DMS 273 (cell line): ENCODE data around the gene WDR20.

Experiments
- DNase-seq: peaks from one replicate; lab custom pipeline; 2025; ENCODE audit not compliant: unreplicated experiment; lab: John Stamatoyannopoulos, UW

The WDR20 gene

GRCh38 chr14:102215576-102216250 lies 76.0 kb downstream of the WDR20 start:
- no peak for DNase-seq

GRCh38 chr14:102217399-102217798 lies 77.7 kb downstream of the WDR20 start:
- no peak for DNase-seq

- DNase-seq = no peak
These were observed 78.3 kb downstream of the WDR20 start for GRCh38 chr14:102217987-102218421.

GRCh38 chr14:102218688-102219087 lies 79.0 kb downstream of the WDR20 start:
- peak; percentile 66 for DNase-seq

GRCh38 chr14:102219316-102219715 lies 79.6 kb downstream of the WDR20 start:
- no peak for DNase-seq

DNA sequence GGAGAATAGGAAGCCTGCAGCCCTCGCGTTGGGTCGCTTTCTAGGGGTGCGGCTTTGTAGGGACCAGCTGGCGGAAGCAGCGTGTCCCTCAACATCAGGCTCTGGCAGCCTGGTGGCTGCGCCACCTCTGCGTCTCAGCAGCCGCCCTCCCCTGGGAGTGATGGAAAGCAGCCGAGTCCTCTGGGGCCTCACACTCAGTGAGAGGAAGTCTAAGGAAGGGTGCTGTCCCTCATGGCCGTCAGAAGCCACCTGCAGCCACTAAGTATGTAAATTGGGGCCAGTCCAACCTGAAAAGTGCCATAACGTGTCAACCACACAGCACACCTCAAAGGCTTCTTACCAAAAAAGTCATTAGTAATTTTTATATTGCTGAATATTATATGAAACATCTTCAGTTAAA lies 80.3 kb downstream of the WDR20 start:
- DNase-seq = no peak

DNA sequence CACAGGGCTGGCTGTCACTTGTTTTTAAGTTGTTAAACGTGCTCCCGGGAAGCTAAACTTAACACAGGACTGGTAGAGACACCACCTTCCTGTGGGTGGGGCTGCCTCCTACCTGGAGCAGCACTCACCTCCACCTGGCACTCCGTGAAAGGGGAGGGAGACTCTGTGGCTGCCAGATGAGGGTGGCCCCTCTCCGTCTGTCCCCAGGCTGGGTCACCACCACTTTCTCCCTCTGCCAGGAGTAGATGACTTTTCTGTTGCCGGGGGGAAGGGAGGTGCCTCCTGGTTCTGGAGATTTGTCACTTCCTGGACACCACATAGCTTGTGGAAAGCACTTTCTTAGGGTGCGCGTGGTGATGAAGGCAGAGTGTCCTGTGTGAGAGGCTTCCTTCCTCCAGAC lies 81.3 kb downstream of the WDR20 start:
- DNase-seq = no peak

DNA sequence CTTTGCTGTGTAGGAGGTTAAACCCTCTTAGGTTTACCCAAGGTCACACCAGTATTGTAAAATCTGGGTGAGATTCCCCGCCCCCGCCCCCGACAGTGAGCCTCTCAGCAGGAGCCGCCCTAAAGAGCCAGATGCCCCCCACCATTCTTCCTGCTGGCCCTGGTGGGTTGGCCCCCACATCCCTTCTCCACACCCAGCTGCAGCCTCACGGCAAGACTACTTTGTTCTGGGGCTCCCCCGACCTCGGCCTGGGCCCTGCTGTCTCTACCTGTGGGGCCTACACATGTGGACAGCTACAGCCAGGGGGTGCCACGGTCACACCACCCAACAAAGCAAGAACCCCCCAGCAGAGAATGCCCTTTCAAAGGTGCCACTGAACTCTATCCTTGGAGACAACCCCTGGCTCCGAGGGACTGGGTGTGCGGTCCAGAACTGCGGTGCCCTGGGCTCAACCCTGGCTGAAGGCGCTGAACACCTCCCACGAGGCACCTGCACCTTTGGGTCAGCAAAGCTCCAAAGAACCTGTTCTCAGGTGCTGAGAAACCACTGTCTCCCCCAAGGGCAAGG lies 82.4 kb downstream of the WDR20 start:
- DNase-seq = no peak

DNA sequence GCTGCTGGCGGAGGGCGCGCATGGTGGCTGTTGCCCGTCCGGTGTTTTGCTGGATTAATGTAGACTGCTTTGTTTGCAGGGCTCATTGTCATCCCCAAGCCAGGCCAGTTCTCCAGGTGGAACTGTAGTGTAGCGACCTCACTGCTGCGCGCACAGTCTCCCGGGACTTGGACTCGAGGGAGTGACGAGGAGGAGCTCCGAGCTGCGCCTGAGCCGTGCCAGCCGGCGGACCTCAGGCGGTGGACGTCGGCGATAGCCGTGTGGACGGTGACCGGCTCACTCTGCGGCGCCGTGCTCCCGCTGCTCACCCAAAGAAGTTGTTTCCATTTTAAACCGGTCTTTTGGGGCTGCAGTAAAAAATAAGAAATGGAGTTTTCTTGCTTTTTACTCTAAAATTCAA lies 83.1 kb downstream of the WDR20 start:
- no peak for DNase-seq

- DNase-seq = no peak
These were observed 84.0 kb downstream of the WDR20 start for GRCh38 chr14:102223682-102224081.

- DNase-seq = no peak
These were observed 85.7 kb downstream of the WDR20 start for GRCh38 chr14:102225386-102225785.

DNA sequence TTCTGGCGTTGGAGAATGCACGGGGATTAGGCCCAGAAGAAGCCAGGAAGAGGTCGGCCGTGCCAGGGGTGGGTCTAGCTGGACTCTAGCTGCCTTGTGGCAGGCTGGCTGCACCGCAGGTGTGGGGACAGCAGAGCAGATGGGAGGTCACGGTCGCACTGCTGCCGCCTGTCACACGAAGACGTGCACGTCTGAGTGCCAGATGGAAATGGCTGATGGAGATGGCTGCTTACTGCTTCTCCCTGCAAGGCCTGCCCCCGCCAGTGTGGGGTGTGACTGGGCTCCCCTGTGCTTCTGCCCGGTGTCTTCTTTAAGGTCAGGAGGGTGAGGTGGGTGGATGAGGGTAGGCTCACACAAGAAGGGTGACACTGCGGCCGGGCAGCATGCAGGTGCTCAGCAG lies 86.2 kb downstream of the WDR20 start:
- DNase-seq = no peak

- DNase-seq = no peak
These were observed 86.8 kb downstream of the WDR20 start for GRCh38 chr14:102226356-102227125.

DNA sequence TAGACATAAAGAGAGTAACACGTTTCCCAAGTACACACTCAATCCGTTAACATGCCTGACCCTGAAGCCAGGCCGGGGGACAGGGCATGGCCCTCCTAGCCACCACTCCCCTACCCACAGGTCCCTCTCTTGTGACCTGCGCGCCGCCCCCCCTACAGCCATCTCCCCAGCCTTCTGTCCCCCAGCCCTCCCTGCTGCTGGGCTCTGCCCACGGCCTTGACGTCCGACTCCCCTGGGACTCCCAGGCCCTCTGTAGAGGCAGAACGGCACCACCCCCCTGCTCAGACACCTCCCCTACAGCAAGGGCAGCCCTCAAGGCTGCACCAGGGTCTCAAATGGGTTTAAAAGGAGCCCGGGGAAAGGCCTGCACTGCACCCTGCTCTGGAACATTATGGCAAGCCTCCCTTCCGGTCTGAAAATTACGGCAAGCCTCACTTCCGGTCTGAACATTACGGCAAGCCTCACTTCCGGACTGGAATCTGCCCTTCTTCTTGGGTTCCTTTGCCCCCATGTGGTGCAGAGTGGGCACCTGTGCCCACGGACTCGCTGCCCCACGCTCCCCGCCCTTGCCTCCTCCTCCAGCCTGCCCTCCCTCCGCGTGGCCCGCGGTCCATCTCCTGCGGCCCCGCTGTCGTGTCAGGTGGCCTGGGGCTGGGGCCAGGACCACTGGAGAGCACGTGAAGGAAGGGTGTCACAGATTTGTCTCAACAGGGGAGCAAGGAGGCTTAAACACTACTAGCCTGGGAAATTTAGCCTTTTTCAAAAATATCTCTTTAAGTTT lies 87.7 kb downstream of the WDR20 start:
- DNase-seq = no peak

- DNase-seq = no peak
These were observed 89.5 kb downstream of the WDR20 start for GRCh38 chr14:102229071-102229738.

- DNase-seq = no peak
These were observed 90.0 kb downstream of the WDR20 start for GRCh38 chr14:102229739-102230092.

DNA sequence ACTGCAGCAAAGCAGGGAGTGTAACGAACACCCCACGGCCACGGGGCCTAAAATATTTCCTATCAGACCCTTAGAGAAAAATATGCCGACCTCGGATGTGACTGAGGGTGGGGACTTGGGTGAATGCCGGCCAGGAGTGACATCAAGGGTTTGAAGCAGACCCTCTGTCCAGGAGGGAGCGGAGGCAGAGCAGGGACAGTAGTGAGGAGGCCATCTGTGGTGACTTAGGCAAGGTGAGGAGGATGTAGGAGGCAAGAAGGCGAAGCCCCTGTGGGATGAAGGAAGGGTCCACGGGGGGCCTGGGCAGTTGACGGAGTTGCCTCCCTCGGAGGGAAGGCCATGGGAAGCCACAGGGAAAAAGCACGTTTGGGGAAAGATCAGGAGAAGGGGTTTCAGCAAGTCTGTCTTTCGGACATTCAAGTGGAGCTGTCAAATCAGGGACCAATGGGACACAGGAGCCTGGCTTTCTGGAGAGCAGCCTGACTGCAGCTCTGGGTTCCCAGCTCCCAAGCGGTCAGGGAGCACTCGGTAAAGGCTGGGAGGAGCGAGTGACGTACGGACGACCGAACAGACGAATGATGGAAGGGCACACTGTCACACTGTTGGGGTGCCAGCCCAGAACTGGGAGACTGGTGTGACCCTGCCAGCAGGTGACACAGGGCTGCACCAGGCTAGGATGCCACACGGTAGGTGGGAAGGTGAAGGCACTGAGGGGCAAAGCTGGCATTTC lies 90.9 kb downstream of the WDR20 start:
- no peak for DNase-seq

DNA sequence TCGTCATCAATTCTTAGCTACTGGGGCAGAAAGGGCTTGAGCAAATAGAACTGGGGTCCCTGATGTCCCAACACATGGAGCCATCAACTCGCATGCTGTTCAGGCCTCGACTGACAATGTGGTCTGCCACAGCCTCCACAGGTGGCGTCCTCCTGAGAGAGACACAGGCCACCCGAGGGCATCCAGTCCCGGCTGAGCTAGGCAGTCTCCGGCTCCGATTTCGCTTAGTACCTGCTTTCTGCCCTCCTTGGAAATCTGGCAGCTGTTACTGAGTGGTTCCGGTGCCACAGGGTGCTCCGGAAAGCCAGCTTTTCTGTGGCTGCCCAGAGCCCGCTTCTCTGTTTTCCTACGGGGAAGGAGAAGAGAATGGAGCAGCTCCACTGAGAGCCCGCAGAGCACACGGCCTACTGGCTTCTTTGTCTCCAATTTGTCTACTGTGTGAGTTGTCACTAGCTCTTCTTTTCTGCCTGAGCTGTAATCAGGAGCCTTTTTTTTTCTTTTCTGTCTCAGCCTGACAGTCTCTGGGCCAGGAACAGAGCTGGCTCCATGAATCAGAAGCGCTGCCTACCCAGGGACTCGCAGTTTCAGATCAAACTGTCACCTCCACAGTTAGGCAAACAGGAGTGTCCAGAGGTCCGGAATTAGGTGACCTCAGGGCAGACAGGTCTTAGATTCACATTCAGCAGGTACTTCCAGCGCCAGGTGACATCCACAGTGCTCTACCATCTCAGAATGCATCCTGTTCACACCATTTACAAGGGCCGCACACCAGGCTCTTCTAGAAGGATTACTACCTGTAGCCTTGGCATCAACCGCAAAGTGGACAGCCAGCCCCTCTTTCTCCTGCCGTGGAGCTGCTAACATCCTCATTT lies 92.0 kb downstream of the WDR20 start:
- no peak for DNase-seq

- DNase-seq = no peak
These were observed 92.6 kb downstream of the WDR20 start for GRCh38 chr14:102232348-102232625.

DNA sequence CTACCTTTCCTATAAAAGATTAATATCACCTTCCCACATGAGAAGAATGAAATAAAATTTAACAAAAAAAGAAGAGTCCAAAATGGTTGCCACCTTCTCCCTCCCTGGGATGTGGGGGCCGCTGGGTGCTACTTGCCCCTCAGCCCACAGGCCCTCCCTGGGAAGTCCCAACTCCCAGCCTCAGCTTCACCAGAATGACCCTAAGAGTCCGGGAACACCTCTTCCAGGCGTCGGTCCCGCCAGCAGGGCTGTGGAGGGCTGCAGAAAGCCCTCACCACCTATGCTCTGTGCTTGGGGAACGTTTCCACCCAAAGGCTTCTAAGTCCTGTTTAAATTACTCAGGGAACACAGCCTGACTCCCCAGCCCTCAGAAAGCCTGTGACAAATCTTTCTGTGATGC lies 93.4 kb downstream of the WDR20 start:
- no peak for DNase-seq
